Measurements from ENCODE around the gene TMEM236. TPM values are rescaled to one million over a fixed set of nuclear protein-coding genes. Genes with fewer than 3 reads are reported as not detected.

Gene TMEM236
- total and polyA plus RNA-seq, 2 of the 4 experiments (the other 2 are of a cell fraction): not detected

- no peak overlapping the region for H2BK20ac ChIP-seq (ENCODE audit: low read depth, low read length)
- no peak overlapping the region for H3K56ac ChIP-seq (ENCODE audit: extremely low read depth, insufficient read depth, low read length)
- no peak overlapping the region for H2AFZ ChIP-seq (replicated peaks; ENCODE audit: low read length, poor library complexity)
- H3K18ac ChIP-seq (ENCODE audit: low read depth, low read length): no peak overlapping the region
- intact Hi-C loops (cut with micrococcal nuclease): loop anchor here (1.0 kb wide), 1 partner anchor 136 kb away; no protein-coding TSS in a partner anchor
- H3K14ac ChIP-seq (replicated peaks; ENCODE audit: low read depth, low read length): no peak overlapping the region
- no TSS peak for BruUV-seq (replicated peaks)
- no peaks in the 10 kb centered on the region for H3K9me1 ChIP-seq (ENCODE audit: insufficient read depth, low read length)
- H2AK5ac ChIP-seq (ENCODE audit: low read depth, low read length): no peak overlapping the region
- no peaks in the 10 kb centered on the region for H3K9me3 ChIP-seq (ENCODE audit: control insufficient read depth, insufficient read depth, low read length)
- no peaks in the 10 kb centered on the region for H3K36me3 ChIP-seq (ENCODE audit: control insufficient read depth, insufficient read depth, low read length)
- no peak overlapping the region for H3K4me2 ChIP-seq (ENCODE audit: low read depth, low read length)
- no peak overlapping the region for H4K5ac ChIP-seq (ENCODE audit: low read depth, low read length)
- dilution Hi-C loops (cut with HindIII; ENCODE audit: low sequenced_read_pairs, unreplicated experiment): no loop called here
- POLR2A ChIA-PET (ENCODE audit: unreplicated experiment): no interaction called here
- no peak for DNase-seq
- peaks cover 2% of the 10 kb centered on the region; the same call in 1 of the 2 replicates for H3K27me3 ChIP-seq (ENCODE audit: control insufficient read depth, insufficient read depth, low read length)
- no peak overlapping the region for H4K91ac ChIP-seq (ENCODE audit: insufficient read depth, low read depth, low read length)
- H2BK15ac ChIP-seq (ENCODE audit: low read depth, low read length): no peak overlapping the region
- H2BK5ac ChIP-seq (ENCODE audit: low read depth, low read length, poor library complexity, severe bottlenecking): no peak overlapping the region
- in situ Hi-C loops (cut with MboI; ENCODE audit: low sequenced_read_pairs): loop anchor here (5.0 kb wide), 1 partner anchor 136 kb away; no protein-coding TSS in a partner anchor
- no peak overlapping the region for H3K4me3 ChIP-seq (ENCODE audit: insufficient read depth, low read depth, low read length)
- no peak overlapping the region for H4K8ac ChIP-seq (ENCODE audit: low read depth in 2 of 2, low read length in 2 of 2)
- H4K20me1 ChIP-seq (ENCODE audit: insufficient read depth, low read length): no peaks in the 10 kb centered on the region
- H2BK120ac ChIP-seq (ENCODE audit: low read depth, low read length): no peak overlapping the region
- no peaks in the 10 kb centered on the region for H3K4me1 ChIP-seq (ENCODE audit: control insufficient read depth, insufficient read depth, low read length)
- TF ChIP-seq RFX5 (IDR thresholded peaks at IDR 0.05; ENCODE audit: low read depth, low read length): no peak
- TF ChIP-seq MAFK (IDR thresholded peaks at IDR 0.05; ENCODE audit: low read depth, low read length): no peak
- TF ChIP-seq CTCF (conservative IDR thresholded peaks at IDR 0.05; ENCODE audit: low read depth, low read length): no peak
- TF ChIP-seq FOS (IDR thresholded peaks at IDR 0.05; ENCODE audit: low read depth, low read length): no peak
- TF ChIP-seq NFE2L2 (IDR thresholded peaks at IDR 0.05; ENCODE audit: low read depth, low read length): no peak
- no peak for TF ChIP-seq SMC3 (IDR thresholded peaks at IDR 0.05; ENCODE audit: low read depth, low read length)
- no peak for TF ChIP-seq RCOR1 (IDR thresholded peaks at IDR 0.05; ENCODE audit: insufficient replicate concordance, low read length)
- TF ChIP-seq MXI1 (IDR thresholded peaks at IDR 0.05; ENCODE audit: borderline replicate concordance, low read depth, low read length): no peak
- TF ChIP-seq RAD21 (IDR thresholded peaks at IDR 0.05; ENCODE audit: low read length): no peak
- TF ChIP-seq ELK1 (IDR thresholded peaks at IDR 0.05; ENCODE audit: borderline replicate concordance, low read depth, low read length): no peak
- TF ChIP-seq CHD1 (IDR thresholded peaks at IDR 0.05; ENCODE audit: low read depth, low read length): no peak
- no peaks in the 10 kb centered on the region for H3K79me1 ChIP-seq (ENCODE audit: low read depth in 1 of 2, low read length in 2 of 2)
- H3K9ac ChIP-seq (ENCODE audit: low read depth, low read length): no peak overlapping the region
- no peak overlapping the region for H3K27ac ChIP-seq (ENCODE audit: insufficient read depth, low read length)
- ATAC-seq (ENCODE audit: low read depth): no peak
- WGBS, 2 experiments (ENCODE audit: extremely low coverage in 2 of 2, insufficient read length in 1 of 2): no CpG with 5 or more reads among the region's 3 CpGs
- no peak overlapping the region for H3K23ac ChIP-seq (ENCODE audit: low read depth, low read length)
- no peak overlapping the region for H2AK9ac ChIP-seq (replicated peaks; ENCODE audit: low read depth, low read length, poor library complexity)
- H3K4ac ChIP-seq (ENCODE audit: low read depth, low read length): no peak overlapping the region
- CTCF ChIA-PET: no interaction called here
Measured at GRCh38 chr10:17743437-17743836, 8.6 kb upstream of the TMEM236 start.
